Measurements from ENCODE around the gene HVCN1.
"Not testable (repeated sequence)": the region's sequence is repeated elsewhere in the genome, so short reads cannot be mapped to it uniquely, and the experiment has no call there.

HVCN1 gene

GRCh38 chr12:110667671-110668070, 21.2 kb downstream of the HVCN1 start:
- no peak for DNase-seq (ENCODE audit: low read depth)

- no peak for DNase-seq (ENCODE audit: low read depth)
Observed at GRCh38 chr12:110666892-110667291, 22.0 kb downstream of the HVCN1 start.

GRCh38 chr12:110661337-110661972, 27.5 kb downstream of the HVCN1 start:
- peak; percentile 51 for DNase-seq (ENCODE audit: low read depth)

- DNase-seq (ENCODE audit: low read depth) = no peak
Observed at GRCh38 chr12:110658878-110659277, 30.0 kb downstream of the HVCN1 start.

- no peak for DNase-seq (ENCODE audit: low read depth)
Observed at GRCh38 chr12:110658242-110658641, 30.7 kb downstream of the HVCN1 start.

- DNase-seq (ENCODE audit: low read depth) = no peak
Observed at GRCh38 chr12:110657747-110658146, 31.2 kb downstream of the HVCN1 start.

- DNase-seq (ENCODE audit: low read depth) = no peak
Observed at GRCh38 chr12:110656071-110656655, 32.8 kb downstream of the HVCN1 start.

- not testable (repeated sequence) for DNase-seq (ENCODE audit: low read depth)
Observed at GRCh38 chr12:110654238-110654637, 34.7 kb downstream of the HVCN1 start.

- no peak for DNase-seq (ENCODE audit: low read depth)
Observed at GRCh38 chr12:110649341-110649847, 39.5 kb downstream of the HVCN1 start.

- no peak for DNase-seq (ENCODE audit: low read depth)
Observed at GRCh38 chr12:110647631-110648040, 41.3 kb downstream of the HVCN1 start.

GRCh38 chr12:110641521-110641920, 47.4 kb downstream of the HVCN1 start:
- no peak for DNase-seq (ENCODE audit: low read depth)

- no peak for DNase-seq (ENCODE audit: low read depth)
Observed at GRCh38 chr12:110640275-110641025, 48.5 kb downstream of the HVCN1 start.

GRCh38 chr12:110639336-110640141, 49.4 kb downstream of the HVCN1 start:
- no peak for DNase-seq (ENCODE audit: low read depth)

- DNase-seq (ENCODE audit: low read depth) = no peak
Observed at GRCh38 chr12:110638796-110639195, 50.1 kb downstream of the HVCN1 start.

GRCh38 chr12:110637869-110638441, 51.0 kb downstream of the HVCN1 start:
- DNase-seq (ENCODE audit: low read depth) = no peak

GRCh38 chr12:110636516-110636915, 52.4 kb downstream of the HVCN1 start:
- no peak for DNase-seq (ENCODE audit: low read depth)

- DNase-seq (ENCODE audit: low read depth) = no peak
Observed at GRCh38 chr12:110635055-110635454, 53.9 kb downstream of the HVCN1 start.

GRCh38 chr12:110627500-110628195, 61.3 kb downstream of the HVCN1 start:
- DNase-seq (ENCODE audit: low read depth) = no peak

- DNase-seq (ENCODE audit: low read depth) = no peak
Observed at GRCh38 chr12:110622582-110622981, 66.3 kb downstream of the HVCN1 start.

GRCh38 chr12:110619534-110619953, 69.4 kb downstream of the HVCN1 start:
- DNase-seq (ENCODE audit: low read depth) = peak; percentile 28

GRCh38 chr12:110616471-110617115, 72.3 kb downstream of the HVCN1 start:
- DNase-seq (ENCODE audit: low read depth) = no peak

Data from activated T-cell treated with anti-CD3 and anti-CD28 coated beads for 24 hours (primary cell).